Non-pigmented ciliary epithelial cell (primary cell): ENCODE data around the gene FLNA.

Experiments
- DNase-seq: peaks from one replicate; pipeline ENCODE4 v3.0.0-alpha.2; 2010; ENCODE audit warnings: low read depth

The FLNA gene

GRCh38 chrX:154333837-154334271 lies 40.6 kb downstream of the FLNA start:
- DNase-seq, result no peak

GRCh38 chrX:154333116-154333515 lies 41.3 kb downstream of the FLNA start:
- DNase-seq, result no peak

- no peak for DNase-seq
Observed at GRCh38 chrX:154332561-154332960, 41.9 kb downstream of the FLNA start.

GRCh38 chrX:154329294-154329693 lies 45.1 kb downstream of the FLNA start:
- no peak for DNase-seq

- no peak for DNase-seq
Observed at GRCh38 chrX:154328646-154329045, 45.8 kb downstream of the FLNA start.

GRCh38 chrX:154327038-154327820 lies 47.2 kb downstream of the FLNA start:
- DNase-seq, result no peak

GRCh38 chrX:154325541-154325940 lies 48.9 kb downstream of the FLNA start:
- DNase-seq, result no peak

- no peak for DNase-seq
Observed at GRCh38 chrX:154323537-154323936, 50.9 kb downstream of the FLNA start.

- DNase-seq, result no peak
Observed at GRCh38 chrX:154322890-154323289, 51.5 kb downstream of the FLNA start.

GRCh38 chrX:154321594-154321993 lies 52.8 kb downstream of the FLNA start:
- no peak for DNase-seq

GRCh38 chrX:154321152-154321551 lies 53.3 kb downstream of the FLNA start:
- no peak for DNase-seq

- DNase-seq, result no peak
Observed at GRCh38 chrX:154320406-154320805, 54.0 kb downstream of the FLNA start.

GRCh38 chrX:154317391-154317995 lies 56.9 kb downstream of the FLNA start:
- DNase-seq, result no peak

- no peak for DNase-seq
Observed at GRCh38 chrX:154315416-154315815, 59.0 kb downstream of the FLNA start.

- no peak for DNase-seq
Observed at GRCh38 chrX:154313147-154313546, 61.3 kb downstream of the FLNA start.

- no peak for DNase-seq
Observed at GRCh38 chrX:154312116-154312515, 62.3 kb downstream of the FLNA start.

- no peak for DNase-seq
Observed at GRCh38 chrX:154310616-154311536, 63.6 kb downstream of the FLNA start.

- no peak for DNase-seq
Observed at GRCh38 chrX:154309041-154309775, 65.2 kb downstream of the FLNA start.

GRCh38 chrX:154308108-154308946 lies 66.1 kb downstream of the FLNA start:
- no peak for DNase-seq

GRCh38 chrX:154307202-154307601 lies 67.2 kb downstream of the FLNA start:
- DNase-seq, result no peak
